Tibial artery (tissue), 4 donors: ENCODE measurements around the gene POLD2.
A peak's percentile ranks its signal among the peaks of the same experiment; 100 is the strongest.

Experiments used
- DNase-seq, 2 donors: peaks; one replicate each; pipeline ENCODE4 v3.0.0-alpha.2; 2019
- H3K27ac ChIP-seq, 2 donors: fragments of 200-600 bp; sonication (generic) in 1 of 2; 1 replicate in 1 of 2; 2 replicates in 1 of 2; pipeline ENCODE4 v1.5.1; 2018 to 2019; ENCODE audit warnings: mild to moderate bottlenecking in 1 of 2
- H3K27me3 ChIP-seq, 2 donors: fragments of 200-600 bp; sonication (generic) in 1 of 2; one replicate each; pipeline versions ENCODE4 v1.5.1 to v1.6.0; 2016 to 2019
- H3K36me3 ChIP-seq, 3 donors: fragments of 200-600 bp; sonication (generic) in 2 of 3; one replicate each; pipeline ENCODE4 v1.5.1; 2016 to 2019; ENCODE audit warnings: mild to moderate bottlenecking in 2 of 3
- H3K4me1 ChIP-seq, 4 donors: fragments of 200-600 bp; sonication (generic) in 2 of 4; 1 replicate in 3 of 4; 2 replicates in 1 of 4; pipeline ENCODE4 v1.5.1; 2016 to 2019
- H3K4me3 ChIP-seq, 2 donors: fragments of 200-600 bp; sonication (generic) in 1 of 2; 1 replicate in 1 of 2; 2 replicates in 1 of 2; pipeline ENCODE4 v1.5.1; 2018 to 2019; ENCODE audit warnings: mild to moderate bottlenecking in 2 of 2
- H3K9me3 ChIP-seq, 3 donors: fragments of 200-600 bp; sonication (generic) in 1 of 3; one replicate each; pipeline ENCODE4 v1.5.1; 2016 to 2019
- CTCF ChIP-seq, 2 experiments: fragments of 200-600 bp in 1 of 2; fragments of 450-650 bp in 1 of 2; IDR thresholded peaks; one replicate each; pipeline ENCODE4 v1.5.1; 2017 to 2019; ENCODE audit warnings: antibody characterized with exemption in 2 of 2, mild to moderate bottlenecking in 1 of 2, moderate library complexity in 1 of 2
- intact Hi-C: fragments of 100-400 bp; cut with DNase I; formaldehyde crosslinking; loops from one replicate; pipeline ENCODE4 v1.15.0; 2023; ENCODE audit warnings: low total_unique reads

POLD2 gene

DNA sequence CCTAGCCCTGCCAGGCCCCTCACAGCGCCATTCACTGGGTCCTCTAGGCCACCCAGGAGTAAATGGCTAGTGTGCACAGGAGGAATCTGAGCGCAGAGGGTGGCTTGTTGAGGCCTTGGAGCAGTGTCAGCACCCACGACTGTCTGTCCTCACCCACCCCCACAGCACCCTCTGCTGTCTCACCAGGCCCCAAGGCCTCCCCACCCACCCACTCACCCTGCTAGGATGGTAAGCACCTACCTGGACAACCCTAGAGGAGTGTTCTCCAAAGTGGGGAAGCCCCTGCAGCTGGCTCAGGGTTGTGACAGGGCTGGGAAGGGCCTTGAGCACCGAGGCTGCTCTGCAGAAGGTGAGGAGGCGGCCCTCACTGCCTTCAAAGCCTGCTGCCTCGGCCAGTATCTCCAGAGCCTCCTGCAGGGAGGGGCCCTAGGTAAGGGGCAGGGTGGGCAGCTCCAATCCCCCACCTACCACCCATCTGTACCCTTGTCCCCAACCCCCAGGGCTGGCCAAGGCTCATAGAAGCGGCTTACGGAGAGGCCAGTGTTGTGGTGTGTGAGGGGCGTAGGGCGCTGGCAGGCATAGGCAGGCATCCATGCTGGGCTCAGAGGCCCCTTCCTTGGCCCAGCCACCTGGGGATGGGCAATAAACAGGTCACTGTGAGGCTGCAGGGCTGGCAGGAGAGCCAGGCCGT lies 43.9 kb downstream of the POLD2 start:
- Histone ChIP-seq H3K36me3 (peaks cover 26 to 65% (median 55%) of the 10 kb centered on the region in 3 donors), H3K9me3 (no peaks in the 10 kb centered on the region), H3K4me1 (peaks cover 0 to 42% (median 40%) of the 10 kb centered on the region in 4 donors), H3K27ac (peak overlapping the region in 1 of 2 donors; percentile 29), H3K27me3 (no peaks in the 10 kb centered on the region), H3K4me3 (no peak overlapping the region)
- TF ChIP-seq CTCF (IDR thresholded peaks at IDR 0.05), result no peak
- DNase-seq, result no peak
- intact Hi-C loops, result loop anchor here (5.0 kb wide), 1 partner anchor 38 kb away; no protein-coding TSS in a partner anchor

GRCh38 chr7:44078521-44078920 lies 44.8 kb downstream of the POLD2 start:
- TF ChIP-seq CTCF (IDR thresholded peaks at IDR 0.05), result no peak
- DNase-seq, result no peak
- intact Hi-C loops, result loop anchor here (5.0 kb wide), 1 partner anchor 39 kb away; no protein-coding TSS in a partner anchor
- Histone ChIP-seq H3K27me3 (no peaks in the 10 kb centered on the region), H3K27ac (peak overlapping the region in 1 of 2 donors; percentile 29), H3K9me3 (no peaks in the 10 kb centered on the region), H3K36me3 (peaks cover 26 to 74% (median 55%) of the 10 kb centered on the region in 3 donors), H3K4me3 (no peak overlapping the region), H3K4me1 (peaks cover 4 to 42% (median 38%) of the 10 kb centered on the region in 4 donors)

DNA sequence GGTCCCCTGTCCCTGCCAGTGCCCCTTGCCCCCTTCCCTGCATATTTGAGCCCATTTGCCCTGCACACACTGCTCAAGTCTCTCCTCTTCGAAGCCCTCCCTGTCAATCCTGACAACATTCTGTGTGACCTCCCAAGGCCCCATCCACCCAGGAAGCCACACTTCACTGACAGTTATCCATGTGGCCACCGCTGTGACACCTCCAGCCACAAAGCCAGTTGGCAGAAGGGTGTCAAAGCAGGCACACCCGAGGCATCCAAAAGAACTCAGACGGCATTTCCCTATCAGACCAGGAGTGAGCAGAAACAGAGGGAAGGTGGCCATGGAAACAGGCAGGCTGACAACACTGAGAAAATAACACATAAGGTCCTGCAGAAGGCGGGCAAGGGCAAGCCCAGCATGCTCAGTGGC lies 45.7 kb downstream of the POLD2 start:
- no peak for DNase-seq
- Histone ChIP-seq H3K9me3 (no peaks in the 10 kb centered on the region), H3K27me3 (no peaks in the 10 kb centered on the region), H3K36me3 (peaks cover 26 to 83% (median 63%) of the 10 kb centered on the region in 3 donors), H3K4me3 (no peak overlapping the region), H3K4me1 (peaks cover 4 to 44% (median 41%) of the 10 kb centered on the region in 4 donors), H3K27ac (peak overlapping the region in 1 of 2 donors; percentile 29)
- no peak for TF ChIP-seq CTCF (IDR thresholded peaks at IDR 0.05)
- intact Hi-C loops, result loop anchor here (5.0 kb wide), 1 partner anchor 40 kb away; no protein-coding TSS in a partner anchor

- DNase-seq, result no peak
- Histone ChIP-seq H3K27me3 (no peaks in the 10 kb centered on the region), H3K9me3 (no peaks in the 10 kb centered on the region), H3K36me3 (peaks cover 26 to 84% (median 63%) of the 10 kb centered on the region in 3 donors), H3K4me1 (peaks cover 4 to 50% (median 47%) of the 10 kb centered on the region in 4 donors), H3K27ac (no peak overlapping the region), H3K4me3 (no peak overlapping the region)
- no peak for TF ChIP-seq CTCF (IDR thresholded peaks at IDR 0.05)
- intact Hi-C loops, result loop anchor here (5.0 kb wide), 1 partner anchor 40 kb away; no protein-coding TSS in a partner anchor
Measured at GRCh38 chr7:44077061-44077460, 46.3 kb downstream of the POLD2 start.

- intact Hi-C loops, result loop anchor here (5.0 kb wide), 1 partner anchor 41 kb away; no protein-coding TSS in a partner anchor
- H3K36me3 ChIP-seq, result peaks cover 26 to 84% (median 63%) of the 10 kb centered on the region in 3 donors
- no peak overlapping the region for H3K4me3 ChIP-seq
- H3K27me3 ChIP-seq, result no peaks in the 10 kb centered on the region
- H3K27ac ChIP-seq, result no peak overlapping the region
- no peak for TF ChIP-seq CTCF (IDR thresholded peaks at IDR 0.05)
- H3K4me1 ChIP-seq, result peaks cover 4 to 51% (median 46%) of the 10 kb centered on the region in 4 donors
- no peaks in the 10 kb centered on the region for H3K9me3 ChIP-seq
- DNase-seq, result no peak
Measured at GRCh38 chr7:44076101-44076895, 47.0 kb downstream of the POLD2 start.
